ENCODE measurements around the gene SLC25A45.

GRCh38 chr11:65404638-65405339 is 22.3 kb upstream of the SLC25A45 start:
- TF ChIP-seq, protein P1, sequence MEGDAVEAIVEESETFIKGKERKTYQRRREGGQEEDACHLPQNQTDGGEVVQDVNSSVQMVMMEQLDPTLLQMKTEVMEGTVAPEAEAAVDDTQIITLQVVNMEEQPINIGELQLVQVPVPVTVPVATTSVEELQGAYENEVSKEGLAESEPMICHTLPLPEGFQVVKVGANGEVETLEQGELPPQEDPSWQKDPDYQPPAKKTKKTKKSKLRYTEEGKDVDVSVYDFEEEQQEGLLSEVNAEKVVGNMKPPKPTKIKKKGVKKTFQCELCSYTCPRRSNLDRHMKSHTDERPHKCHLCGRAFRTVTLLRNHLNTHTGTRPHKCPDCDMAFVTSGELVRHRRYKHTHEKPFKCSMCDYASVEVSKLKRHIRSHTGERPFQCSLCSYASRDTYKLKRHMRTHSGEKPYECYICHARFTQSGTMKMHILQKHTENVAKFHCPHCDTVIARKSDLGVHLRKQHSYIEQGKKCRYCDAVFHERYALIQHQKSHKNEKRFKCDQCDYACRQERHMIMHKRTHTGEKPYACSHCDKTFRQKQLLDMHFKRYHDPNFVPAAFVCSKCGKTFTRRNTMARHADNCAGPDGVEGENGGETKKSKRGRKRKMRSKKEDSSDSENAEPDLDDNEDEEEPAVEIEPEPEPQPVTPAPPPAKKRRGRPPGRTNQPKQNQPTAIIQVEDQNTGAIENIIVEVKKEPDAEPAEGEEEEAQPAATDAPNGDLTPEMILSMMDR (IDR thresholded peaks at IDR 0.05): no peak
- no peak for TF ChIP-seq POLR2A (IDR thresholded peaks at IDR 0.05)
